HG03571 (cell line): ENCODE results near the gene RNF157.
"Not testable (repeated sequence)": the region's sequence is repeated elsewhere in the genome, so short reads cannot be mapped to it uniquely, and the experiment has no call there.

ENCODE experiments used
- ATAC-seq: cut with Tn5 transposase; IDR thresholded peaks from one replicate; pipeline ENCODE4 v1.9.1; 2021; ENCODE audit not compliant: unreplicated experiment

The RNF157 gene

GRCh38 chr17:76195281-76196096, 44.8 kb downstream of the RNF157 start:
- no peak for ATAC-seq

- ATAC-seq, result no peak
These were observed 46.7 kb downstream of the RNF157 start for GRCh38 chr17:76193591-76193990.

GRCh38 chr17:76191896-76192295, 48.4 kb downstream of the RNF157 start:
- peak; percentile 43 for ATAC-seq

- no peak for ATAC-seq
These were observed 50.6 kb downstream of the RNF157 start for GRCh38 chr17:76189741-76190140.

- no peak for ATAC-seq
These were observed 51.0 kb downstream of the RNF157 start for GRCh38 chr17:76189247-76189646.

GRCh38 chr17:76188213-76189016, 51.9 kb downstream of the RNF157 start:
- no peak for ATAC-seq

GRCh38 chr17:76186774-76187173, 53.5 kb downstream of the RNF157 start:
- ATAC-seq, result not testable (repeated sequence)

GRCh38 chr17:76184290-76184689, 56.0 kb downstream of the RNF157 start:
- no peak for ATAC-seq

- ATAC-seq, result no peak
These were observed 58.1 kb downstream of the RNF157 start for GRCh38 chr17:76182016-76182764.

- no peak for ATAC-seq
These were observed 60.5 kb downstream of the RNF157 start for GRCh38 chr17:76179496-76180467.

- no peak for ATAC-seq
These were observed 62.2 kb downstream of the RNF157 start for GRCh38 chr17:76178124-76178523.

GRCh38 chr17:76176701-76177574, 63.4 kb downstream of the RNF157 start:
- ATAC-seq, result no peak

GRCh38 chr17:76174037-76174436, 66.3 kb downstream of the RNF157 start:
- no peak for ATAC-seq

GRCh38 chr17:76173474-76173873, 66.8 kb downstream of the RNF157 start:
- no peak for ATAC-seq

GRCh38 chr17:76171706-76172105, 68.6 kb downstream of the RNF157 start:
- no peak for ATAC-seq

- no peak for ATAC-seq
These were observed 70.2 kb downstream of the RNF157 start for GRCh38 chr17:76170114-76170513.

- no peak for ATAC-seq
These were observed 73.4 kb downstream of the RNF157 start for GRCh38 chr17:76166906-76167305.

- ATAC-seq, result no peak
These were observed 74.1 kb downstream of the RNF157 start for GRCh38 chr17:76166168-76166567.

- no peak for ATAC-seq
These were observed 76.0 kb downstream of the RNF157 start for GRCh38 chr17:76164331-76164730.
